Measurements from ENCODE around the gene ASAP2.

DNA sequence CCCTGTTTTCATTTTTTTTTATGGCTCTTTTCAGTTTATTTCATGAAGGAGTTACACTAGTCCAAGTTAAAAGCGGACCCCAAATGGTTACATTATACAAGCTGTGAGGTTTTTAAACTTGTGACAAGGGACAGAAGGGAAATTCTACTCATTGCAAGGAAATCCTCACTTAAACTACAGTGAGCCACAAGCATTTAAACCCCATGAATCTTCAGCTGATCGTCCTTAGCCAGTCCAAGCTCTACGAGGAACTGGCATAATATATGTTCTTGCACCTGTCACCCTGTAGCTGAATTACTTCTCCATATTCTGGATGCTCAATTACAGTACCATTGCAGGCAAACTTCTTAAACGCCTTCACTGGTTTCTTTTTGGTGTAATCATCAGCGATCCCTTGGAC lies 64.5 kb downstream of the ASAP2 start:
- TF ChIP-seq EZH2 (IDR thresholded peaks at IDR 0.05; ENCODE audit: borderline replicate concordance, insufficient read depth, low read length, poor library complexity, severe bottlenecking): no peak
- TF ChIP-seq, protein P1, sequence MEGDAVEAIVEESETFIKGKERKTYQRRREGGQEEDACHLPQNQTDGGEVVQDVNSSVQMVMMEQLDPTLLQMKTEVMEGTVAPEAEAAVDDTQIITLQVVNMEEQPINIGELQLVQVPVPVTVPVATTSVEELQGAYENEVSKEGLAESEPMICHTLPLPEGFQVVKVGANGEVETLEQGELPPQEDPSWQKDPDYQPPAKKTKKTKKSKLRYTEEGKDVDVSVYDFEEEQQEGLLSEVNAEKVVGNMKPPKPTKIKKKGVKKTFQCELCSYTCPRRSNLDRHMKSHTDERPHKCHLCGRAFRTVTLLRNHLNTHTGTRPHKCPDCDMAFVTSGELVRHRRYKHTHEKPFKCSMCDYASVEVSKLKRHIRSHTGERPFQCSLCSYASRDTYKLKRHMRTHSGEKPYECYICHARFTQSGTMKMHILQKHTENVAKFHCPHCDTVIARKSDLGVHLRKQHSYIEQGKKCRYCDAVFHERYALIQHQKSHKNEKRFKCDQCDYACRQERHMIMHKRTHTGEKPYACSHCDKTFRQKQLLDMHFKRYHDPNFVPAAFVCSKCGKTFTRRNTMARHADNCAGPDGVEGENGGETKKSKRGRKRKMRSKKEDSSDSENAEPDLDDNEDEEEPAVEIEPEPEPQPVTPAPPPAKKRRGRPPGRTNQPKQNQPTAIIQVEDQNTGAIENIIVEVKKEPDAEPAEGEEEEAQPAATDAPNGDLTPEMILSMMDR (IDR thresholded peaks at IDR 0.05; ENCODE audit: poor library complexity, severe bottlenecking): no peak
- TF ChIP-seq POLR2AphosphoS5 (IDR thresholded peaks at IDR 0.05): no peak
